Esophagus squamous epithelium (tissue), 5 donors: ENCODE data around the gene LHPP. TPM values are rescaled to one million over a fixed set of nuclear protein-coding genes. Genes with fewer than 3 reads are reported as not detected.

Source experiments
- DNase-seq: peaks from one replicate; lab custom pipeline; 2025; lab: John Stamatoyannopoulos, UW
- H3K27ac ChIP-seq, 4 donors: fragments of 200-600 bp; sonication (generic); one replicate each; pipeline ENCODE4 v1.5.1; 2016 to 2019; ENCODE audit warnings: mild to moderate bottlenecking in 1 of 4
- H3K27me3 ChIP-seq, 4 donors: fragments of 200-600 bp; sonication (generic); 1 replicate in 3 of 4; 2 replicates in 1 of 4; pipeline versions ENCODE4 v1.5.1 to v1.6.0; 2017 to 2021; ENCODE audit warnings: antibody characterized with exemption in 1 of 4
- H3K36me3 ChIP-seq, 3 donors: fragments of 200-600 bp; sonication (generic); one replicate each; pipeline ENCODE4 v1.5.1; 2016 to 2019
- H3K4me1 ChIP-seq, 3 donors: fragments of 200-600 bp; sonication (generic); one replicate each; pipeline ENCODE4 v1.5.1; 2017 to 2019
- H3K4me3 ChIP-seq, 4 donors: fragments of 200-600 bp; sonication (generic); 1 replicate in 3 of 4; 2 replicates in 1 of 4; pipeline ENCODE4 v1.5.1; 2016 to 2019; ENCODE audit warnings: mild to moderate bottlenecking in 2 of 4, moderate library complexity in 1 of 4
- H3K9me3 ChIP-seq, 3 donors: fragments of 200-600 bp; sonication (generic); one replicate each; pipeline ENCODE4 v1.5.1; 2016 to 2019
- POLR2A ChIP-seq, 4 donors: fragments of 450-650 bp; IDR thresholded peaks; one replicate each; pipeline ENCODE4 v1.6.1; 2017; ENCODE audit warnings: antibody characterized with exemption in 4 of 4, mild to moderate bottlenecking in 4 of 4, moderate library complexity in 3 of 4
- WGBS, 2 donors: methylation state at CpG; one replicate each; pipeline ENCODE4 v1.1.5; 2018; 5-methylcytosine and 5-hydroxymethylcytosine counted together
- intact Hi-C: fragments of 100-400 bp; cut with DNase I; formaldehyde crosslinking; loops from one replicate; pipeline ENCODE4 v1.15.0; 2022
- total RNA-seq, 4 donors: library from RNA; depleted of rRNA; stranded (reverse); fragments of >200 nt; gene quantifications; one replicate each; pipeline ENCODE4 v1.1.0, GENCODE V29; 2016
- TF ChIP-seq, protein P1 (sequence below), 6 experiments: fragments of 450-650 bp in 4 of 6; fragments of 200-600 bp in 2 of 6; sonication (generic) in 2 of 6; IDR thresholded peaks; one replicate each; pipeline ENCODE4 v1.5.1; 2016 to 2019; ENCODE audit warnings: antibody characterized with exemption in 6 of 6, mild to moderate bottlenecking in 4 of 6, moderate library complexity in 4 of 6
- donor health status: DM: yes; HTN: yes; CAD: no.

The LHPP gene
- total RNA-seq, 4 donors from 2014 or later = 13.9 to 41.1 (median 24.3) TPM

DNA sequence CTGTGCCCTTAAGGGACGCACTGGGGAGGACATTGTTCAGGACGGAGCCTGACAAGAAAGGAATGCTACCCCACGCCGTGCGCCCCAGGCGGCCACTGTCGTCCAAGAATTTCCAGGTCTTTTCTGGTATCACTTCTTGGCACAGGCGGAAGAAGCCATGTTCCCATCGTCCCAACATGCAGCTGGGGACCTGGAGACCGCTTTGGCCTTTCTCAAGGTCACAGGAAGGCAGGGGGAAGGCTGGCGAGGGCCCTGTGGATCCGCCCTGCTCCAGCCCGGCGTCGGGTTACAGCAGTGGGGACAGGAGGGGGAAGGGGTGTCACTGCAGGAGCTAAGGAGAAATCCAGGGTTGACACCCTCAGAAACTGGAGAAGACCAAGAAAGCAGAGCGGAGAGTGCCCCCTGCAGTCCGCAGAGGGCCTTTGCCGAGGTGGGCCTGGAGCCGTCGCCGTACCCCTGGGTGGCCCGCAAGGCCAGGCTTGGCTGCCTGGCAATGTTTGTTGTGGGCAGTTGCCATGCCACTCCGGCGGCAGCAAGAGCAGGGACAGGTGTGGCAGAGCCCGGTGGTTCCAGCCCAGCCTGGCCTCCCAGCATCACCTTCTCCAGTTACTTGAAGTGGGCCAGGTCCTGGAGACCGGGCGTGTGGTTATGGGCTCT, 104.1 kb downstream of the LHPP start:
- Histone ChIP-seq H3K4me1 (peaks cover 3 to 11% (median 5%) of the 10 kb centered on the region in 3 donors), H3K4me3 (no peak overlapping the region), H3K36me3 (no peaks in the 10 kb centered on the region), H3K9me3 (no peaks in the 10 kb centered on the region), H3K27ac (no peak overlapping the region), H3K27me3 (no peaks in the 10 kb centered on the region)
- intact Hi-C loops = no loop called here
- TF ChIP-seq, protein P1, sequence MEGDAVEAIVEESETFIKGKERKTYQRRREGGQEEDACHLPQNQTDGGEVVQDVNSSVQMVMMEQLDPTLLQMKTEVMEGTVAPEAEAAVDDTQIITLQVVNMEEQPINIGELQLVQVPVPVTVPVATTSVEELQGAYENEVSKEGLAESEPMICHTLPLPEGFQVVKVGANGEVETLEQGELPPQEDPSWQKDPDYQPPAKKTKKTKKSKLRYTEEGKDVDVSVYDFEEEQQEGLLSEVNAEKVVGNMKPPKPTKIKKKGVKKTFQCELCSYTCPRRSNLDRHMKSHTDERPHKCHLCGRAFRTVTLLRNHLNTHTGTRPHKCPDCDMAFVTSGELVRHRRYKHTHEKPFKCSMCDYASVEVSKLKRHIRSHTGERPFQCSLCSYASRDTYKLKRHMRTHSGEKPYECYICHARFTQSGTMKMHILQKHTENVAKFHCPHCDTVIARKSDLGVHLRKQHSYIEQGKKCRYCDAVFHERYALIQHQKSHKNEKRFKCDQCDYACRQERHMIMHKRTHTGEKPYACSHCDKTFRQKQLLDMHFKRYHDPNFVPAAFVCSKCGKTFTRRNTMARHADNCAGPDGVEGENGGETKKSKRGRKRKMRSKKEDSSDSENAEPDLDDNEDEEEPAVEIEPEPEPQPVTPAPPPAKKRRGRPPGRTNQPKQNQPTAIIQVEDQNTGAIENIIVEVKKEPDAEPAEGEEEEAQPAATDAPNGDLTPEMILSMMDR (IDR thresholded peaks at IDR 0.05) = peak in 2 of 6 experiments; percentile 11 to 12
- no peak for TF ChIP-seq POLR2A (IDR thresholded peaks at IDR 0.05)
- 66 to 86% methylated on average over 7 to 22 of the region's 27 CpGs for WGBS, 2 donors
- DNase-seq = no peak

DNA sequence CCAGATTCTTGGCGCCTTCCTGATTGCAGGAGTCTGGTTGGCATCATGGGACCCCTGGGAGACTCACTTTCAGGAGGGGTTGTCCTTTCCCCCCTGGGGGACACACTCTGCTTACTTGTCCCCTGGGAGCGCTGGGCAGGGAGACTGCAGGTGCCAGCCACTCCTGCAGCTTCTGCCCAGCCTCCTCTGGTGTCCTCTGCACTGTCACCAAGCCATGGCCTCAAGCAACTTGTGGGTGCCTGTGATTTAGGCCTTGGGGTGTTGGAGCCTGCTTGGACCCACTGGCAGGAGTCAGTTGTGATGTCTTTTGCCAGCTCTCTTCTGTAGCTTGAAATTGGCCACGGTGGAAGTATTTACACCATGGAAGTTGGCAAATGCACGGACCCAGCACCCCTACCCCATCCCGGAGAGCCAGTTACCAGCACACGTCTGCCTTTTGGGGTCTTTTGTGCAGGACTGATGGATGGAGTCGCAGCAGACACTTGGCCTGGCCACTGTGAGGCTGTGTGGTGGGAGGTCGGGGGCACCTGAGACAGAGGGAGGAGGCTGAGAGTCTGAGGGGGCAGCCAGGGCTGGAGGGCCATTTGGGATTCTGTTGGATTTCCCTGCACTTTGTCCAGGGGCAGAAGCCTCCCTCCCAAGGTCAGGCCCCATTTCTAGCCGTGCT, 104.7 kb downstream of the LHPP start:
- Histone ChIP-seq H3K27me3 (no peaks in the 10 kb centered on the region), H3K36me3 (no peaks in the 10 kb centered on the region), H3K27ac (no peak overlapping the region), H3K4me1 (peaks cover 0 to 5% (median 0%) of the 10 kb centered on the region in 3 donors), H3K4me3 (no peak overlapping the region), H3K9me3 (no peaks in the 10 kb centered on the region)
- TF ChIP-seq POLR2A (IDR thresholded peaks at IDR 0.05) = no peak
- TF ChIP-seq, protein P1 (IDR thresholded peaks at IDR 0.05) = no peak
- DNase-seq = no peak
- 75 to 100% methylated on average over 4 of the region's 9 CpGs for WGBS, 2 donors
- intact Hi-C loops = no loop called here

DNA sequence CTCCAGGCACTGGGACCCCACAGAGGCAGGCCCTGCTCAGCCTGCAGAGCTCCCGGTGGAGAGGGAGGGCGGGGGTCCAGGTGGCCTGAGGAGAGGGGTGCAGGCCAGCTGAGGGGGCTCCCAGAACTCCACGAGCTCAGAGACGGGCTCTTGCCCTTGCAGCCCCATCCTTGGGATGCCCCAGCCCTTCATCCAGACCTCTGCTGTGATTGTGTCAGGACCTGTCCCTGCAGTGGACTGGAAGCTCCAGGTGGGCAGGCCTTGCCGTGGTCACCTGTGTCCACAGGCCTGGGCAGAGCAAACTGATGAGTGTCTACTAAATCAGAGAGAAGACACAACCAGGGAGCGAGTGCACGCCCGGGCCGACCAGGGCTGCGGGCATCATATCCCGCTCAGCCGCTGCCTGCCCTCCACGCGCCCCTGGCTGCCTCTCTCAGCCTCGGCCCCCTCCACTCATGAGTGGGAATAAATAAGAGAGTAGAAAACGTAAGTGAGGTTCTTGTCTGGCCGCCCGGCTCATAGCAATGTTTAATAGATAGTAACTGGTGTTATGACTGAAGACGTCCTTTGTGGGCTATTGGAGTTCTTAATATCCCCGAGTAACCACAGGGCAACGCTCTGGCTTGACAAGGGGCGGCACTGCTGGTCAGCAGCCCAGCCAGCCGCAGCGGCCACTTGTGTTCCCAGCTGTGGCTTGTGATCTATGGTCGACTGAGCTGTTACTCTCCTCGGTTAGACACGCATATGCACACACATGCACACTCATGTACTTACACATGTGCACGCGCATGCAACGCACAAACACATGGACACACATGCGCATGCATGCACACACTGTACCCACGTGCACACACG, 105.6 kb downstream of the LHPP start:
- peaks cover 0 to 5% (median 0%) of the 10 kb centered on the region in 3 donors for H3K4me1 ChIP-seq
- no peaks in the 10 kb centered on the region for H3K9me3 ChIP-seq
- no peak for DNase-seq
- intact Hi-C loops = no loop called here
- 92 to 94% methylated on average over 24 to 27 of the region's 33 CpGs for WGBS, 2 donors
- no peaks in the 10 kb centered on the region for H3K36me3 ChIP-seq
- no peak overlapping the region for H3K27ac ChIP-seq
- no peaks in the 10 kb centered on the region for H3K27me3 ChIP-seq
- TF ChIP-seq, protein P1 (IDR thresholded peaks at IDR 0.05) = no peak
- no peak for TF ChIP-seq POLR2A (IDR thresholded peaks at IDR 0.05)
- H3K4me3 ChIP-seq = no peak overlapping the region

DNA sequence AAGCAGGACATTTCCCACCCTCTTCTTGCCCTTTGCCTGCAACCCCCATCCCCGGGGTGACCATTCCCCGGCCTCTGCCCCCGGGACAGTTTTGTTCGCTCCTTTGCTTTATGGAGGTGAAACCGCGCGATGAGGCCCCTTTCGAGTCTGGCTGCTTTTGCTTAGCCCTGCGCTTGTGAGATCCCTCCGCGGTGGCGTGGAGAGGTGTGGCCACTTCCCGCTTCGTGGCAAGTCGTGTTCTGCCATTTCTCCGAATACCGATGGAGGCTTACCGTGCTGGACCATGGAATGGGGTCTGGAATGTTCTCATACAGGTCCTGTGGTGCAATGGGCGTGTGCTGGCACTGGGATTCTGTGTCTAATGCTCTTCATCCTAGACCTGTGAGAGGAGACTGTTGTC, 106.7 kb downstream of the LHPP start:
- no peak for TF ChIP-seq POLR2A (IDR thresholded peaks at IDR 0.05)
- TF ChIP-seq, protein P1 (IDR thresholded peaks at IDR 0.05) = no peak
- WGBS, 2 donors = 82 to 93% methylated on average over 7 to 17 of the region's 19 CpGs
- no peak for DNase-seq
- peaks cover 0 to 5% (median 0%) of the 10 kb centered on the region in 3 donors for H3K4me1 ChIP-seq
- no peaks in the 10 kb centered on the region for H3K27me3 ChIP-seq
- no peak overlapping the region for H3K27ac ChIP-seq
- no peak overlapping the region for H3K4me3 ChIP-seq
- intact Hi-C loops = no loop called here
- H3K36me3 ChIP-seq = no peaks in the 10 kb centered on the region
- H3K9me3 ChIP-seq = no peaks in the 10 kb centered on the region
